Smooth muscle cell (in vitro differentiated cells): ENCODE measurements around the gene PHF12. TPM values are rescaled to one million over a fixed set of nuclear protein-coding genes. Genes with fewer than 3 reads are reported as not detected.

ENCODE experiments used
- DNase-seq: peaks from one replicate; lab custom pipeline; 2025; ENCODE audit not compliant: unreplicated experiment; lab: John Stamatoyannopoulos, UW
- H2AFZ ChIP-seq: fragments of 200-600 bp; sonication (generic); 2 replicates; pipeline ENCODE4 v1.6.0; 2016; ENCODE audit warnings: antibody characterized with exemption, low read depth, mild to moderate bottlenecking
- H3F3A ChIP-seq: fragments of 200-600 bp; sonication (generic); 2 replicates; pipeline ENCODE4 v1.6.0; 2017; ENCODE audit warnings: antibody characterized with exemption, low read depth
- H3K27ac ChIP-seq: fragments of 200-600 bp; sonication (generic); 2 replicates; pipeline ENCODE4 v1.5.1; 2016; ENCODE audit warnings: low read depth, mild to moderate bottlenecking
- H3K27me3 ChIP-seq: fragments of 200-600 bp; sonication (generic); 2 replicates; pipeline ENCODE4 v1.6.1; 2016; ENCODE audit warnings: low read depth, mild to moderate bottlenecking
- H3K36me3 ChIP-seq: fragments of 200-600 bp; sonication (generic); 2 replicates; pipeline ENCODE4 v1.5.1; 2016; ENCODE audit warnings: low read depth
- H3K4me1 ChIP-seq: fragments of 200-600 bp; sonication (generic); 2 replicates; pipeline ENCODE4 v1.5.1; 2016; ENCODE audit warnings: low read depth
- H3K4me2 ChIP-seq: fragments of 200-600 bp; sonication (generic); 2 replicates; pipeline ENCODE4 v1.6.0; 2016; ENCODE audit warnings: mild to moderate bottlenecking
- H3K4me3 ChIP-seq: fragments of 200-600 bp; sonication (generic); 2 replicates; pipeline ENCODE4 v1.5.1; 2016; ENCODE audit warnings: mild to moderate bottlenecking
- H3K79me2 ChIP-seq: fragments of 200-600 bp; sonication (generic); 2 replicates; pipeline ENCODE4 v1.6.0; 2016; ENCODE audit warnings: low read depth, mild to moderate bottlenecking
- H3K9ac ChIP-seq: fragments of 200-600 bp; sonication (generic); 2 replicates; pipeline ENCODE4 v1.6.0; 2016; ENCODE audit warnings: low read depth
- H3K9me3 ChIP-seq: fragments of 200-600 bp; sonication (generic); replicated peaks from 2 replicates; pipeline ENCODE4 v1.5.1; 2016; ENCODE audit warnings: low read depth
- H4K20me1 ChIP-seq: fragments of 200-600 bp; sonication (generic); 2 replicates; pipeline ENCODE4 v1.6.0; 2016; ENCODE audit warnings: low read depth
- CTCF ChIP-seq: fragments of 200-600 bp; sonication (generic); IDR thresholded peaks from 2 replicates; pipeline ENCODE4 v1.5.1; 2017; ENCODE audit warnings: borderline replicate concordance, mild to moderate bottlenecking, antibody characterized with exemption; ENCODE audit not compliant: insufficient read depth, poor library complexity, severe bottlenecking
- whole genome bisulfite sequencing: methylation state at CpG from one replicate; pipeline ENCODE4 v1.1.7; 2016; ENCODE audit warnings: low lambda C conversion rate; 5-methylcytosine and 5-hydroxymethylcytosine counted together
- polyA plus RNA-seq: library from polyadenylated mRNA; unstranded; fragments of >200 nt; fragmentation: Nextera tagmentation; extraction: Ambion mirVana; gene quantifications from 2 replicates; pipeline ENCODE4 v1.2.1, GENCODE V29; 2016
- total RNA-seq: library from RNA; depleted of rRNA; stranded (reverse); fragments of >200 nt; gene quantifications from 2 replicates; pipeline ENCODE4 v1.2.3, GENCODE V29; 2014

Gene PHF12
- total and polyA plus RNA-seq, 2 experiments from 2014 or later: 14.0 to 18.9 TPM

DNA sequence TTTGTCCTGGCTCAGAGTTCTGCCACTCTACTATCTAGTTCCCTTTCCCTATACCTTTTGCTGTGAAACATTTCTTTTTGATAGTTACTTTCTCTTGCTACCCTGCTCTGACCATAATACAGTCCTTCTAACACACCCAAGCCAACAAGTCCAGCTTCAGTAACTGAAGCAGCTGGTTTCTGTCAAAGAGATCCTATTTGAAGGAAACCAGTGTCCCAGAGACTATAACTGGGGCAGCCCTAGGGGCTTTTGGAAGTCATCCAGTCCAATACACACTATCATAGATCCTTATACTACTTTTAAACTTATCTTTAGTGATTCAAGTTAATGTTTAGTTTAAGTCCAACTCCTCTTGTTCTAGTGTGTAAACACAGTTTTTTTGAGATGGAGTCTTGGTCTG lies 31.1 kb downstream of the PHF12 start:
- H2AFZ ChIP-seq: no peak overlapping the region
- no peak overlapping the region for H3K4me3 ChIP-seq
- no peaks in the 10 kb centered on the region for H3K4me1 ChIP-seq
- no peaks in the 10 kb centered on the region for H3K27me3 ChIP-seq
- H3K36me3 ChIP-seq: peaks cover 18% of the 10 kb centered on the region
- H3K9ac ChIP-seq: no peak overlapping the region
- H3K9me3 ChIP-seq: no peaks in the 10 kb centered on the region
- no peak overlapping the region for H3K27ac ChIP-seq
- H3F3A ChIP-seq: peaks cover 6% of the 10 kb centered on the region
- TF ChIP-seq CTCF: no peak
- H4K20me1 ChIP-seq: peaks cover 80% of the 10 kb centered on the region
- H3K79me2 ChIP-seq: peaks cover 22% of the 10 kb centered on the region
- H3K4me2 ChIP-seq: no peak overlapping the region
- no peak for DNase-seq

GRCh38 chr17:28918295-28918694 lies 33.0 kb downstream of the PHF12 start:
- no peak overlapping the region for H3K4me2 ChIP-seq
- no peaks in the 10 kb centered on the region for H3K9me3 ChIP-seq
- no peaks in the 10 kb centered on the region for H3K27me3 ChIP-seq
- H3K27ac ChIP-seq: no peak overlapping the region
- H4K20me1 ChIP-seq: peaks cover 76% of the 10 kb centered on the region
- no peak overlapping the region for H2AFZ ChIP-seq
- no peak overlapping the region for H3K9ac ChIP-seq
- no peak for TF ChIP-seq CTCF
- H3K4me3 ChIP-seq: no peak overlapping the region
- peaks cover 6% of the 10 kb centered on the region for H3F3A ChIP-seq
- H3K79me2 ChIP-seq: peaks cover 11% of the 10 kb centered on the region
- no peak for DNase-seq
- H3K36me3 ChIP-seq: peaks cover 21% of the 10 kb centered on the region
- WGBS: 94% methylated on average over 2 of the region's 2 CpGs
- no peaks in the 10 kb centered on the region for H3K4me1 ChIP-seq

GRCh38 chr17:28917465-28917864 lies 33.9 kb downstream of the PHF12 start:
- no peak for TF ChIP-seq CTCF
- Histone ChIP-seq H3K4me3 (no peak overlapping the region), H3K4me2 (no peak overlapping the region), H3F3A (peaks cover 6% of the 10 kb centered on the region), H3K27ac (no peak overlapping the region), H3K27me3 (no peaks in the 10 kb centered on the region), H2AFZ (no peak overlapping the region), H3K79me2 (peaks cover 3% of the 10 kb centered on the region), H3K9ac (no peak overlapping the region), H3K36me3 (peaks cover 21% of the 10 kb centered on the region), H4K20me1 (peaks cover 75% of the 10 kb centered on the region), H3K9me3 (no peaks in the 10 kb centered on the region), H3K4me1 (no peaks in the 10 kb centered on the region)
- WGBS: 89% methylated on average over 5 of the region's 5 CpGs
- no peak for DNase-seq

DNA sequence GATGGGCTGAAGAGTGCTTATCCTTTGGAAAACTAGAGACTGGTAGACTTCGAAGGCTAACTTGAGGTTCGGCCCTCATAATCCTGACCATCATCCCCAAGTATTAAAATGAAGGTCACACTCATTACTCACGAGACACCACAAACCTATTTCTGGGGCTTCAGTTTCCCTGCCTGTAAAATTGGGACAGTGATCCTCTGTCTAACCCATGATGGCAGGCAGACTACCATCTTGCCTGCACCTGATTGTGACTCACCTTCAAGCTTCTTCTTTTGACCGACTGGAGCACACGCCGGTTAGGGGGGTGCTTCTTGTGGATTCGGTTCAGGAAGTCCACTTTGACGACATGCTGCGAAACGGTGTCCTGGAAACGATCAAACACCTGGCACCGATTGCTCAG lies 34.3 kb downstream of the PHF12 start:
- H3K9me3 ChIP-seq: no peaks in the 10 kb centered on the region
- H3K36me3 ChIP-seq: peaks cover 21% of the 10 kb centered on the region
- H3K4me1 ChIP-seq: no peaks in the 10 kb centered on the region
- no peak overlapping the region for H3K4me3 ChIP-seq
- 97% methylated on average over 12 of the region's 12 CpGs for WGBS
- H2AFZ ChIP-seq: no peak overlapping the region
- no peak overlapping the region for H3K9ac ChIP-seq
- H4K20me1 ChIP-seq: peaks cover 75% of the 10 kb centered on the region
- H3K27me3 ChIP-seq: no peaks in the 10 kb centered on the region
- H3F3A ChIP-seq: peaks cover 10% of the 10 kb centered on the region
- H3K79me2 ChIP-seq: no peaks in the 10 kb centered on the region
- no peak for DNase-seq
- no peak overlapping the region for H3K27ac ChIP-seq
- no peak for TF ChIP-seq CTCF
- H3K4me2 ChIP-seq: no peak overlapping the region
